CD14-positive monocyte (primary cell): ENCODE results near the gene GNPNAT1. TPM values are rescaled to one million over a fixed set of nuclear protein-coding genes. Genes with fewer than 3 reads are reported as not detected.

Experiments
- DNase-seq, 3 donors: peaks; one replicate each; pipeline ENCODE4 v3.0.0-alpha.2; 2011 to 2022
- H2AFZ ChIP-seq: 2 replicates; pipeline ENCODE4 v1.6.0; 2012; ENCODE audit warnings: mild to moderate bottlenecking, low read depth, low read length, inconsistent platforms; ENCODE audit not compliant: insufficient read depth, poor library complexity, severe bottlenecking
- H3K27ac ChIP-seq, 2 donors: 1 replicate in 1 of 2; 2 replicates in 1 of 2; pipeline ENCODE4 v1.5.1; 2012 to 2013; ENCODE audit warnings: low read length in 2 of 2, control low read depth in 1 of 2, inconsistent platforms in 1 of 2, low read depth in 1 of 2, mild to moderate bottlenecking in 1 of 2
- H3K27me3 ChIP-seq, 2 donors: one replicate each; pipeline versions ENCODE4 v1.6.0 to v1.6.1; 2011 to 2013; ENCODE audit warnings: low read length in 2 of 2; ENCODE audit not compliant: control insufficient read depth in 2 of 2, insufficient read depth in 2 of 2
- H3K36me3 ChIP-seq, 2 donors: replicated peaks in 1 of 2; 1 replicate in 1 of 2; 2 replicates in 1 of 2; pipeline versions ENCODE4 v1.5.1 to v1.6.1; 2012 to 2013; ENCODE audit warnings: low read length in 2 of 2, control low read depth in 1 of 2, inconsistent platforms in 1 of 2, mild to moderate bottlenecking in 1 of 2; ENCODE audit not compliant: insufficient read depth in 2 of 2, control insufficient read depth in 1 of 2
- H3K4me1 ChIP-seq, 2 donors: 1 replicate in 1 of 2; 2 replicates in 1 of 2; pipeline versions ENCODE4 v1.5.1 to v1.6.1; 2012 to 2013; ENCODE audit warnings: low read length in 2 of 2, control low read depth in 1 of 2, inconsistent platforms in 1 of 2, mild to moderate bottlenecking in 1 of 2, moderate library complexity in 1 of 2; ENCODE audit not compliant: insufficient read depth in 2 of 2, control insufficient read depth in 1 of 2
- H3K4me2 ChIP-seq: replicated peaks from 2 replicates; pipeline ENCODE3; 2012; ENCODE audit warnings: low read length, moderate library complexity, mild to moderate bottlenecking; ENCODE audit not compliant: poor library complexity, severe bottlenecking; ENCODE audit errors: extremely low read depth
- H3K4me3 ChIP-seq, 3 experiments: fragments of 200-600 bp in 1 of 3; sonication (generic) in 1 of 3; replicated peaks in 1 of 3; 1 replicate in 2 of 3; 2 replicates in 1 of 3; pipeline ENCODE4 v1.5.1; 2011 to 2013; ENCODE audit warnings: low read length in 3 of 3, mild to moderate bottlenecking in 3 of 3, control low read depth in 2 of 3, low read depth in 2 of 3, inconsistent platforms in 1 of 3, moderate library complexity in 1 of 3
- H3K79me2 ChIP-seq: 2 replicates; pipeline ENCODE4 v1.6.0; 2012; ENCODE audit warnings: mild to moderate bottlenecking, control low read depth, inconsistent platforms, low read length, moderate library complexity; ENCODE audit not compliant: insufficient read depth
- H3K9ac ChIP-seq: 2 replicates; pipeline ENCODE4 v1.6.0; 2017; ENCODE audit warnings: low read length, mild to moderate bottlenecking; ENCODE audit not compliant: insufficient read depth, poor library complexity, severe bottlenecking
- H3K9me3 ChIP-seq, 2 donors: replicated peaks in 1 of 2; 1 replicate in 1 of 2; 2 replicates in 1 of 2; pipeline versions ENCODE4 v1.5.1 to v1.6.1; 2012 to 2013; ENCODE audit warnings: low read length in 2 of 2, control low read depth in 1 of 2; ENCODE audit not compliant: control insufficient read depth in 1 of 2, insufficient read depth in 1 of 2
- H4K20me1 ChIP-seq: 2 replicates; pipeline ENCODE4 v1.6.0; 2012; ENCODE audit warnings: mild to moderate bottlenecking, low read length, control low read depth, moderate library complexity; ENCODE audit not compliant: insufficient read depth
- H3K27ac Mint-ChIP-seq, 7 donors: one replicate each; pipeline ENCODE4 v1.8.0; 2020; ENCODE audit warnings: mild to moderate bottlenecking in 7 of 7, mixed read lengths in 7 of 7, moderate library complexity in 6 of 7, inconsistent platforms in 2 of 7
- H3K27me3 Mint-ChIP-seq, 3 donors: one replicate each; pipeline ENCODE4 v1.8.0; 2021 to 2022; ENCODE audit warnings: low read depth in 3 of 3, mild to moderate bottlenecking in 3 of 3, mixed read lengths in 3 of 3, moderate library complexity in 3 of 3, inconsistent platforms in 1 of 3
- H3K36me3 Mint-ChIP-seq, 2 donors: one replicate each; pipeline ENCODE4 v1.8.0; 2020; ENCODE audit warnings: mixed read lengths in 2 of 2, inconsistent platforms in 1 of 2, mild to moderate bottlenecking in 1 of 2
- H3K4me1 Mint-ChIP-seq: one replicate; pipeline ENCODE4 v1.8.0; 2020; ENCODE audit warnings: mild to moderate bottlenecking, mixed read lengths
- H3K4me3 Mint-ChIP-seq, 2 donors: one replicate each; pipeline ENCODE4 v1.8.0; 2020; ENCODE audit warnings: mild to moderate bottlenecking in 2 of 2, mixed read lengths in 2 of 2, moderate library complexity in 1 of 2
- H3K9me3 Mint-ChIP-seq, 7 donors: one replicate each; pipeline ENCODE4 v1.8.0; 2020 to 2022; ENCODE audit warnings: mixed read lengths in 7 of 7, mild to moderate bottlenecking in 6 of 7, moderate library complexity in 6 of 7, inconsistent platforms in 2 of 7
- CTCF ChIP-seq: fragments of 200-600 bp; IDR thresholded peaks from one replicate; pipeline ENCODE4 v1.8.0; 2022; ENCODE audit warnings: antibody characterized with exemption, mild to moderate bottlenecking
- WGBS: methylation state at CpG from one replicate; pipeline ENCODE4 v1.1.5; 2013; ENCODE audit warnings: missing lambda C conversion rate; ENCODE audit not compliant: insufficient coverage; 5-methylcytosine and 5-hydroxymethylcytosine counted together
- intact Hi-C, 2 donors: fragments of 100-400 bp; cut with micrococcal nuclease; formaldehyde crosslinking; loops; one replicate each; pipeline versions ENCODE4 v1.15.0 to v1.15.1; 2023
- polyA plus RNA-seq, 3 donors: library from polyadenylated mRNA; depleted of rRNA in 1 of 3; unstranded in 2 of 3; stranded (reverse) in 1 of 3; fragments of 300-500 nt in 2 of 3; fragments of >200 nt in 1 of 3; fragmentation: Illumina TruSeq in 2 of 3; gene quantifications; 1 replicate in 2 of 3; 2 replicates in 1 of 3; pipeline ENCODE4 v1.2.3, GENCODE V29; 2012 to 2021

GNPNAT1 gene
- polyA plus RNA-seq, 3 donors, result 1.1 to 3.1 (median 1.9) TPM

GRCh38 chr14:52802597-52802996 is 11.2 kb upstream of the GNPNAT1 start:
- Histone ChIP-seq H3K4me3 (no peak overlapping the region), H4K20me1 (no peaks in the 10 kb centered on the region), H3K79me2 (no peaks in the 10 kb centered on the region), H2AFZ (no peak overlapping the region), H3K9ac (no peak overlapping the region), H3K27ac (no peak overlapping the region), H3K4me1 (no peaks in the 10 kb centered on the region), H3K4me2 (no peak overlapping the region), H3K27me3 (no peaks in the 10 kb centered on the region), H3K36me3 (no peaks in the 10 kb centered on the region), H3K9me3 (no peaks in the 10 kb centered on the region)
- Mint-ChIP-seq H3K9me3 (peaks cover 1 to 6% (median 2%) of the 10 kb centered on the region in 7 donors), H3K4me1 (no peaks in the 10 kb centered on the region), H3K36me3 (no peaks in the 10 kb centered on the region), H3K4me3 (no peak overlapping the region), H3K27ac (no peak overlapping the region), H3K27me3 (peaks cover 0 to 2% (median 0%) of the 10 kb centered on the region in 3 donors)
- no peak for TF ChIP-seq CTCF
- no peak for DNase-seq
- WGBS, result 93% methylated on average over 2 of the region's 3 CpGs
- intact Hi-C loops, result no loop called here

GRCh38 chr14:52801014-52801712 is 9.8 kb upstream of the GNPNAT1 start:
- no CpG with 5 or more reads among the region's 5 CpGs for WGBS
- Histone ChIP-seq H3K9me3 (peaks cover 0 to 5% of the 10 kb centered on the region in 2 donors), H4K20me1 (no peaks in the 10 kb centered on the region), H3K4me2 (no peak overlapping the region), H3K9ac (no peak overlapping the region), H3K27ac (no peak overlapping the region), H2AFZ (no peak overlapping the region), H3K27me3 (no peaks in the 10 kb centered on the region), H3K4me1 (no peaks in the 10 kb centered on the region), H3K79me2 (no peaks in the 10 kb centered on the region), H3K36me3 (no peaks in the 10 kb centered on the region), H3K4me3 (no peak overlapping the region)
- H3K4me3 Mint-ChIP-seq, result no peak overlapping the region
- H3K27ac Mint-ChIP-seq, result peak overlapping the region in 1 of 7 donors; percentile 48
- intact Hi-C loops, result no loop called here
- H3K4me1 Mint-ChIP-seq, result no peaks in the 10 kb centered on the region
- peaks cover 2% of the 10 kb centered on the region in 3 donors for H3K27me3 Mint-ChIP-seq
- peak; percentile 9 to 40 (median 16) for DNase-seq
- no peak for TF ChIP-seq CTCF
- no peaks in the 10 kb centered on the region for H3K36me3 Mint-ChIP-seq
- peaks cover 11 to 16% (median 14%) of the 10 kb centered on the region in 7 donors for H3K9me3 Mint-ChIP-seq
